ENCODE results near the gene ZNF747. TPM values are rescaled to one million over a fixed set of nuclear protein-coding genes. Genes with fewer than 3 reads are reported as not detected.

Gene ZNF747
- total RNA-seq, 4 donors from 2014 or later: 13.6 to 30.7 (median 21.8) TPM

- intact Hi-C loops (cut with DNase I): no loop called here
- 89 to 92% methylated on average over 3 of the region's 3 CpGs for WGBS, 2 donors
- no peak for TF ChIP-seq POLR2A (IDR thresholded peaks at IDR 0.05)
- TF ChIP-seq, protein P1, sequence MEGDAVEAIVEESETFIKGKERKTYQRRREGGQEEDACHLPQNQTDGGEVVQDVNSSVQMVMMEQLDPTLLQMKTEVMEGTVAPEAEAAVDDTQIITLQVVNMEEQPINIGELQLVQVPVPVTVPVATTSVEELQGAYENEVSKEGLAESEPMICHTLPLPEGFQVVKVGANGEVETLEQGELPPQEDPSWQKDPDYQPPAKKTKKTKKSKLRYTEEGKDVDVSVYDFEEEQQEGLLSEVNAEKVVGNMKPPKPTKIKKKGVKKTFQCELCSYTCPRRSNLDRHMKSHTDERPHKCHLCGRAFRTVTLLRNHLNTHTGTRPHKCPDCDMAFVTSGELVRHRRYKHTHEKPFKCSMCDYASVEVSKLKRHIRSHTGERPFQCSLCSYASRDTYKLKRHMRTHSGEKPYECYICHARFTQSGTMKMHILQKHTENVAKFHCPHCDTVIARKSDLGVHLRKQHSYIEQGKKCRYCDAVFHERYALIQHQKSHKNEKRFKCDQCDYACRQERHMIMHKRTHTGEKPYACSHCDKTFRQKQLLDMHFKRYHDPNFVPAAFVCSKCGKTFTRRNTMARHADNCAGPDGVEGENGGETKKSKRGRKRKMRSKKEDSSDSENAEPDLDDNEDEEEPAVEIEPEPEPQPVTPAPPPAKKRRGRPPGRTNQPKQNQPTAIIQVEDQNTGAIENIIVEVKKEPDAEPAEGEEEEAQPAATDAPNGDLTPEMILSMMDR (IDR thresholded peaks at IDR 0.05): no peak
- Histone ChIP-seq H3K27ac (no peak overlapping the region), H3K4me1 (no peaks in the 10 kb centered on the region), H3K9me3 (no peaks in the 10 kb centered on the region), H3K36me3 (no peaks in the 10 kb centered on the region), H3K27me3 (no peaks in the 10 kb centered on the region), H3K4me3 (replicated peaks in 1 of 3) (no peak overlapping the region)
- no peak for DNase-seq
Observed at GRCh38 chr16:30482366-30482765, 52.3 kb downstream of the ZNF747 start.

DNA sequence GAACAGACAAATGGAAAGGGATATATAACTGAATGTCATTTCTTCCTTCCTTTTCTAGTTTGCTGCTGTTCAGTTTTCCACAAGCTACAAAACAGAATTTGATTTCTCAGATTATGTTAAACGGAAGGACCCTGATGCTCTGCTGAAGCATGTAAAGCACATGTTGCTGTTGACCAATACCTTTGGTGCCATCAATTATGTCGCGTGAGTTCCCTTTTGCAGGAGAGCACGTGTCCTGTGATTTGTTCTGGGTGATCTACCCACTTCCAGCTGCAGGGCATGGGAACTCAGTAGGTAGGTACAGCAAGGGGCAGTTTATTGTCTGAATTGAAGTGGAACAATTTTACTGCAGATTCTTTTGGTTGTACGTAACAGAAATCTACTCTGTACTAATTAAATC, 53.3 kb downstream of the ZNF747 start:
- 82 to 89% methylated on average over 5 of the region's 5 CpGs for WGBS, 2 donors
- H3K27me3 ChIP-seq: no peaks in the 10 kb centered on the region

More for the DNA sequence above, 53.3 kb downstream of the ZNF747 start:
- Histone ChIP-seq H3K9me3 (no peaks in the 10 kb centered on the region), H3K36me3 (no peaks in the 10 kb centered on the region), H3K27ac (no peak overlapping the region), H3K4me3 (replicated peaks in 1 of 3) (no peak overlapping the region), H3K4me1 (no peaks in the 10 kb centered on the region)
- no peak for TF ChIP-seq POLR2A (IDR thresholded peaks at IDR 0.05)
- TF ChIP-seq, protein P1 (IDR thresholded peaks at IDR 0.05): no peak
- DNase-seq: no peak
- intact Hi-C loops (cut with DNase I): no loop called here

Small RNAs within 50 kb of the gene (microRNA-seq; reads per million reads assigned to microRNA genes)
- gene MIR4518: not detected

Small RNAs within 50 kb of the gene (small RNA-seq; reads per million reads assigned to genes)
- not detected for gene MIR4518
- not detected for gene RNU7-61P

Other genes starting within 250 kb of the ZNF747 start
- gene CD2BP2, start 179.6 kb downstream of the ZNF747 start, total RNA-seq: 10 to 100 TPM; 39.1 to 68.5 (median 56.1) TPM
- 10 to 100 TPM; 26.6 to 38.1 (median 33.5) TPM for gene TBC1D10B, start 164.4 kb downstream of the ZNF747 start, total RNA-seq
- not detected for gene MYL11, start 160.1 kb downstream of the ZNF747 start, total RNA-seq
- gene SEPTIN1, start 152.3 kb downstream of the ZNF747 start, total RNA-seq: 1 to 10 TPM in 3 of 4 donors, under 1 TPM in 1; 0.56 to 3.4 (median 1.4) TPM
- gene ZNF48, start 139.4 kb downstream of the ZNF747 start, total RNA-seq: 10 to 100 TPM in 2 of 4 donors, 1 to 10 TPM in 2; 8.5 to 12.2 (median 9.4) TPM
- gene ZNF771, start 127.3 kb downstream of the ZNF747 start, total RNA-seq: 10 to 100 TPM in 3 of 4 donors, 1 to 10 TPM in 1; 9.1 to 29.5 (median 19.1) TPM
- 10 to 100 TPM; 18.8 to 26.4 (median 22.5) TPM for gene DCTPP1, start 104.8 kb downstream of the ZNF747 start, total RNA-seq
- 10 to 100 TPM; 34.5 to 41.3 (median 39.9) TPM for gene SEPHS2, start 89.0 kb downstream of the ZNF747 start, total RNA-seq
- gene ITGAL, start 62.1 kb downstream of the ZNF747 start, total RNA-seq: 1 to 10 TPM in 3 of 4 donors, under 1 TPM in 1; 0.56 to 4.6 (median 2.8) TPM
- 10 to 100 TPM; 27.4 to 44.9 (median 32.3) TPM for gene ZNF768, start 8.3 kb downstream of the ZNF747 start, total RNA-seq
- gene ZNF764, start 23.5 kb upstream of the ZNF747 start, total RNA-seq: 10 to 100 TPM in 3 of 4 donors, 1 to 10 TPM in 1; 9.3 to 15.4 (median 11.8) TPM
- gene ZNF688, start 36.9 kb upstream of the ZNF747 start, total RNA-seq: 10 to 100 TPM; 10.6 to 26.1 (median 16.5) TPM
- gene ZNF785, start 50.8 kb upstream of the ZNF747 start, total RNA-seq: 10 to 100 TPM; 10.3 to 16.9 (median 12.4) TPM
- 10 to 100 TPM in 3 of 4 donors, 1 to 10 TPM in 1; 9.7 to 14.7 (median 11.8) TPM for gene ZNF689, start 75.5 kb upstream of the ZNF747 start, total RNA-seq
- gene PRR14, start 116.1 kb upstream of the ZNF747 start, total RNA-seq: 10 to 100 TPM; 26.5 to 44.7 (median 34.7) TPM
- 10 to 100 TPM; 35.6 to 56.8 (median 42.1) TPM for gene FBRS, start 123.6 kb upstream of the ZNF747 start, total RNA-seq
- 10 to 100 TPM; 32.9 to 57.7 (median 50.7) TPM for gene SRCAP, start 164.3 kb upstream of the ZNF747 start, total RNA-seq
- 10 to 100 TPM; 28.1 to 52.8 (median 42.3) TPM for gene PHKG2, start 213.6 kb upstream of the ZNF747 start, total RNA-seq
- gene CFAP119, start 227.2 kb upstream of the ZNF747 start, total RNA-seq: 10 to 100 TPM in 3 of 4 donors, 1 to 10 TPM in 1; 9.6 to 24.7 (median 15.5) TPM
- gene RNF40, start 227.5 kb upstream of the ZNF747 start, total RNA-seq: 100 to 1,000 TPM; 105 to 147 (median 113) TPM